Measurements from ENCODE around the gene CBLC. TPM values are rescaled to one million over a fixed set of nuclear protein-coding genes. Genes with fewer than 3 reads are reported as not detected.

Gene CBLC
- total RNA-seq, 2 experiments from 2014 or later, result not detected

GRCh38 chr19:44816301-44816700, 38.6 kb downstream of the CBLC start:
- Histone ChIP-seq H3K4me3 (ENCODE audit: low read length) (no peak overlapping the region), H3K27me3 (ENCODE audit: control insufficient read depth in 1 of 2, insufficient read depth in 2 of 2, low read length in 2 of 2) (no peaks in the 10 kb centered on the region), H3K27ac (ENCODE audit: low read depth in 1 of 2, low read length in 2 of 2) (no peak overlapping the region), H3K9me3 (ENCODE audit: control insufficient read depth in 1 of 2, insufficient read depth in 1 of 2, low read length in 2 of 2) (no peaks in the 10 kb centered on the region), H3K4me1 (ENCODE audit: insufficient read depth, low read length) (no peaks in the 10 kb centered on the region), H3K36me3 (ENCODE audit: insufficient read depth, low read length) (no peaks in the 10 kb centered on the region)
- Mint-ChIP-seq H3K27me3 (peaks cover 23% of the 10 kb centered on the region), H3K9me3 (no peaks in the 10 kb centered on the region), H3K4me3 (no peak overlapping the region), H3K4me1 (ENCODE audit: low read depth) (no peaks in the 10 kb centered on the region), H3K36me3 (ENCODE audit: low read depth) (no peaks in the 10 kb centered on the region), H3K27ac (no peak overlapping the region)
- DNase-seq, result no peak
- intact Hi-C loops (cut with DNase I, micrococcal nuclease), result no loop called here
- TF ChIP-seq CTCF (IDR thresholded peaks at IDR 0.05), result no peak
- POLR2A ChIA-PET, result no interaction called here
- no peak for ATAC-seq (ENCODE audit: poor library complexity)
- CTCF ChIA-PET, result no interaction called here

- no peak overlapping the region for H3K27ac ChIP-seq (ENCODE audit: low read depth in 1 of 2, low read length in 2 of 2)
- H3K9me3 ChIP-seq (ENCODE audit: control insufficient read depth in 1 of 2, insufficient read depth in 1 of 2, low read length in 2 of 2), result no peaks in the 10 kb centered on the region
- no peaks in the 10 kb centered on the region for H3K4me1 ChIP-seq (ENCODE audit: insufficient read depth, low read length)
- no peaks in the 10 kb centered on the region for H3K4me1 Mint-ChIP-seq (ENCODE audit: low read depth)
- H3K27me3 ChIP-seq (ENCODE audit: control insufficient read depth in 1 of 2, insufficient read depth in 2 of 2, low read length in 2 of 2), result no peaks in the 10 kb centered on the region
- DNase-seq (no peak), ATAC-seq (ENCODE audit: poor library complexity) (no peak)
- H3K36me3 Mint-ChIP-seq (ENCODE audit: low read depth), result no peaks in the 10 kb centered on the region
- no peak for TF ChIP-seq CTCF (IDR thresholded peaks at IDR 0.05)
- H3K27ac Mint-ChIP-seq, result no peak overlapping the region
- no peak overlapping the region for H3K4me3 Mint-ChIP-seq
- intact Hi-C loops (cut with DNase I, micrococcal nuclease), result no loop called here
- H3K36me3 ChIP-seq (ENCODE audit: insufficient read depth, low read length), result no peaks in the 10 kb centered on the region
- H3K4me3 ChIP-seq (ENCODE audit: low read length), result no peak overlapping the region
- ChIA-PET CTCF (no interaction called here), POLR2A (no interaction called here)
- H3K9me3 Mint-ChIP-seq, result no peaks in the 10 kb centered on the region
- peaks cover 17% of the 10 kb centered on the region for H3K27me3 Mint-ChIP-seq
Observed at GRCh38 chr19:44817725-44818465, 40.2 kb downstream of the CBLC start.

- Mint-ChIP-seq H3K27ac (no peak overlapping the region), H3K27me3 (peaks cover 16% of the 10 kb centered on the region), H3K4me1 (ENCODE audit: low read depth) (no peaks in the 10 kb centered on the region), H3K4me3 (no peak overlapping the region), H3K9me3 (no peaks in the 10 kb centered on the region), H3K36me3 (ENCODE audit: low read depth) (no peaks in the 10 kb centered on the region)
- no peak overlapping the region for H3K27ac ChIP-seq (ENCODE audit: low read depth in 1 of 2, low read length in 2 of 2)
- H3K27me3 ChIP-seq (ENCODE audit: control insufficient read depth in 1 of 2, insufficient read depth in 2 of 2, low read length in 2 of 2), result no peaks in the 10 kb centered on the region
- H3K4me1 ChIP-seq (ENCODE audit: insufficient read depth, low read length), result no peaks in the 10 kb centered on the region
- H3K9me3 ChIP-seq (ENCODE audit: control insufficient read depth in 1 of 2, insufficient read depth in 1 of 2, low read length in 2 of 2), result no peaks in the 10 kb centered on the region
- CTCF ChIA-PET, result no interaction called here
- no peak overlapping the region for H3K4me3 ChIP-seq (ENCODE audit: low read length)
- no peak for DNase-seq
- H3K36me3 ChIP-seq (ENCODE audit: insufficient read depth, low read length), result no peaks in the 10 kb centered on the region
- intact Hi-C loops (cut with DNase I, micrococcal nuclease), result no loop called here
- no peak for TF ChIP-seq CTCF (IDR thresholded peaks at IDR 0.05)
- no peak for ATAC-seq (ENCODE audit: poor library complexity)
- POLR2A ChIA-PET, result no interaction called here
Observed at GRCh38 chr19:44818466-44819031, 40.9 kb downstream of the CBLC start.

All from CD4-positive, alpha-beta T cell (primary cell).